PC-9 (cell line): Measurements from ENCODE around the gene THAP12. TPM values are rescaled to one million over a fixed set of nuclear protein-coding genes. Genes with fewer than 3 reads are reported as not detected.

Experiments used
- BruUV-seq: library from RNA; stranded (reverse); fragments of 400-500 nt; replicated peaks from 2 replicates; lab custom pipeline; 2021; lab: Mats Ljungman, UMichigan
- CTCF ChIA-PET: fragments of 300-600 bp; sonication (Branson Sonifier 250); formaldehyde crosslinking; loops from one replicate; lab custom pipeline; 2022; ENCODE audit warnings: antibody characterized with exemption; lab: Charles Lee
- POLR2A ChIA-PET: fragments of 300-600 bp; sonication (Branson Sonifier 250); formaldehyde crosslinking; loops from one replicate; lab custom pipeline; 2022; ENCODE audit warnings: antibody characterized with exemption; ENCODE audit not compliant: unreplicated experiment; lab: Charles Lee
- DNase-seq, 2 experiments: peaks; one replicate each; pipeline versions ENCODE4 v3.0.0 to v3.0.0-alpha.2; 2015 to 2022; ENCODE audit warnings: mixed read lengths in 1 of 2
- H2AFZ ChIP-seq: fragments of 200-600 bp; sonication (generic); 2 replicates; pipeline ENCODE4 v1.8.1; 2017; ENCODE audit warnings: antibody characterized with exemption
- H3F3A ChIP-seq: fragments of 200-600 bp; sonication (generic); 2 replicates; pipeline ENCODE4 v1.8.1; 2017; ENCODE audit warnings: antibody characterized with exemption, mild to moderate bottlenecking, low read depth; ENCODE audit not compliant: insufficient read depth
- H3K27ac ChIP-seq: fragments of 200-600 bp; sonication (generic); 2 replicates; pipeline ENCODE4 v1.6.1; 2016; ENCODE audit warnings: mixed run types
- H3K27me3 ChIP-seq: fragments of 200-600 bp; sonication (generic); 2 replicates; pipeline ENCODE4 v1.6.1; 2016; ENCODE audit warnings: low read depth, mixed run types; ENCODE audit not compliant: insufficient read depth
- H3K36me3 ChIP-seq: fragments of 200-600 bp; sonication (generic); 2 replicates; pipeline ENCODE4 v1.6.1; 2016; ENCODE audit warnings: low read depth, mixed run types
- H3K4me1 ChIP-seq: fragments of 200-600 bp; sonication (generic); replicated peaks from 2 replicates; pipeline ENCODE4 v1.6.1; 2016; ENCODE audit warnings: mixed run types; ENCODE audit not compliant: insufficient read depth
- H3K4me2 ChIP-seq: fragments of 200-600 bp; sonication (generic); 2 replicates; pipeline ENCODE4 v1.6.1; 2017; ENCODE audit warnings: mixed run types
- H3K4me3 ChIP-seq: fragments of 200-600 bp; sonication (generic); 2 replicates; pipeline ENCODE4 v1.6.1; 2016; ENCODE audit warnings: mixed run types
- H3K79me2 ChIP-seq: fragments of 200-600 bp; sonication (generic); 2 replicates; pipeline ENCODE4 v1.6.1; 2017; ENCODE audit warnings: low read depth, mixed run types
- H3K9me2 ChIP-seq: fragments of 200-600 bp; sonication (generic); 2 replicates; pipeline ENCODE4 v1.8.1; 2017; ENCODE audit warnings: mild to moderate bottlenecking; ENCODE audit not compliant: insufficient read depth
- H3K9me3 ChIP-seq: fragments of 200-600 bp; sonication (generic); 2 replicates; pipeline ENCODE4 v1.8.1; 2016; ENCODE audit warnings: low read depth; ENCODE audit not compliant: insufficient read depth
- H4K20me1 ChIP-seq: fragments of 200-600 bp; sonication (generic); 2 replicates; pipeline ENCODE4 v1.8.1; 2017; ENCODE audit not compliant: insufficient read depth
- CTCF ChIP-seq: fragments of 200-600 bp; sonication (generic); conservative IDR thresholded peaks from 2 replicates; pipeline ENCODE4 v1.6.1; 2017; ENCODE audit warnings: mixed run types, antibody characterized with exemption, mild to moderate bottlenecking, moderate library complexity
- EZH2 ChIP-seq: fragments of 200-600 bp; sonication (generic); IDR thresholded peaks from 2 replicates; pipeline ENCODE4 v1.8.0; 2017; ENCODE audit warnings: antibody characterized with exemption, low read depth
- intact Hi-C: fragments of 100-400 bp; cut with micrococcal nuclease; formaldehyde crosslinking; loops from one replicate; pipeline ENCODE4 v1.10.0; 2022; ENCODE audit not compliant: unreplicated experiment
- total RNA-seq: library from RNA; stranded (reverse); gene quantifications from 2 replicates; pipeline ENCODE4 v1.2.3, GENCODE V29; 2021

Gene THAP12
- total RNA-seq, 1 experiment from 2014 or later, result 52.3 TPM

- H3K9me2 ChIP-seq, result no peaks in the 10 kb centered on the region
- H3K4me1 ChIP-seq, result no peaks in the 10 kb centered on the region
- no peaks in the 10 kb centered on the region for H3K9me3 ChIP-seq
- BruUV-seq, result no TSS peak
- ChIA-PET CTCF (no interaction called here), POLR2A (no interaction called here)
- H3K4me2 ChIP-seq, result no peak overlapping the region
- no peaks in the 10 kb centered on the region; the same call in 1 of the 2 replicates for H3K27me3 ChIP-seq
- H3K79me2 ChIP-seq, result no peaks in the 10 kb centered on the region
- H3K27ac ChIP-seq, result no peak overlapping the region
- H4K20me1 ChIP-seq, result no peaks in the 10 kb centered on the region
- H3F3A ChIP-seq, result no peaks in the 10 kb centered on the region
- no peak for TF ChIP-seq CTCF
- no peak for TF ChIP-seq EZH2
- no peaks in the 10 kb centered on the region for H3K36me3 ChIP-seq
- intact Hi-C loops, result no loop called here
- no peak overlapping the region for H2AFZ ChIP-seq
- H3K4me3 ChIP-seq, result no peak overlapping the region
- no peak for DNase-seq
These were observed 44.0 kb upstream of the THAP12 start for GRCh38 chr11:76424891-76425290.

DNA sequence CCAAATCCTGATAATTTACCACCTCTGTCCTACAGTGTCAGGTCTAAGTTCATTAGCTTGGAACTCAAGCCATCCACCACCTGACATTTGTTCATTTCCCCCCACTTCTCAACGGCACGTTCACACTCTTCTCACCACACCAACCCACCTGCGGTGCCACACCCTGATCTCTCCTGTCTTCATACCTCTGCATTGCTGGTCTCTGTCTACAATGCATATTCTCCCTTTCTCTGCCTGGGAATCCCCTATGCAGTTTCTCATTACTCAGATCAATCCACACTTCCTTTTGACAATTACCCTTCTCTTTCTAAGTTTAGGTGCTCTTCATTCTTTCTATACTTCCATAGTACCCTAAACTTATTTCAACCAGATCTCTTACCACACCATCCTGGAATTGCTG, 43.4 kb upstream of the THAP12 start:
- POLR2A ChIA-PET, result no interaction called here

DNA sequence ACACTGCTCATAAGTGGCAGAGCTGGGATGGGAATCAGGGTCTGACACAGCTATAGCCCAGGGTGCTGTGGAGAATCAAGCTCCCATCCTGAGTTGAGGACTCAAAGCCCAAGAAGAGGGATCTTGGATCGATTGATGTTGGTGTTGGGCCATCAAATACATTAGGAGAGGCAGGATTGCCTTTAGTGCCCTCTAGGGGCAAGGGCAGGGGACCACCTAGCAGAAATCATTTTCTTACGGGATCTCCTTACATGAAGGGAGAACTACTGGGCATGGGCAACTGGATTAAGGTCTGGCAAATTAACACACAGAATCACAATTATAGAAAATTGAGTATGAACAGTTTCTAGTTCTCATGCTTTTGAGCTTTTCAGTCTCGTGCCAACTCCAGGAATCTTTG, 39.0 kb upstream of the THAP12 start:
- no peaks in the 10 kb centered on the region for H4K20me1 ChIP-seq
- ChIA-PET POLR2A (no interaction called here), CTCF (no interaction called here)
- H3K27ac ChIP-seq, result no peak overlapping the region
- no peaks in the 10 kb centered on the region for H3K9me2 ChIP-seq
- H3K36me3 ChIP-seq, result no peaks in the 10 kb centered on the region
- H3K9me3 ChIP-seq, result no peaks in the 10 kb centered on the region
- H3K4me2 ChIP-seq, result no peak overlapping the region
- H3F3A ChIP-seq, result no peaks in the 10 kb centered on the region
- no peak overlapping the region for H3K4me3 ChIP-seq
- TF ChIP-seq EZH2, result no peak
- peak; percentile 44; the same call in 1 of the 2 replicates for TF ChIP-seq CTCF
- H2AFZ ChIP-seq, result no peak overlapping the region
- no peaks in the 10 kb centered on the region for H3K4me1 ChIP-seq
- DNase-seq, result no peak
- BruUV-seq, result no TSS peak
- no peaks in the 10 kb centered on the region for H3K79me2 ChIP-seq
- intact Hi-C loops, result no loop called here
- no peaks in the 10 kb centered on the region for H3K27me3 ChIP-seq

More for the DNA sequence above, 43.4 kb upstream of the THAP12 start:
- Histone ChIP-seq H3K4me2 (no peak overlapping the region), H3K27me3 (no peaks in the 10 kb centered on the region; the same call in 1 of the 2 replicates), H3K27ac (no peak overlapping the region), H3F3A (no peaks in the 10 kb centered on the region), H3K9me3 (no peaks in the 10 kb centered on the region), H3K4me3 (no peak overlapping the region), H3K4me1 (no peaks in the 10 kb centered on the region), H4K20me1 (no peaks in the 10 kb centered on the region), H2AFZ (no peak overlapping the region), H3K36me3 (no peaks in the 10 kb centered on the region), H3K79me2 (no peaks in the 10 kb centered on the region), H3K9me2 (no peaks in the 10 kb centered on the region)
- CTCF ChIA-PET, result no interaction called here
- intact Hi-C loops, result no loop called here
- DNase-seq, result no peak
- BruUV-seq, result no TSS peak
- TF ChIP-seq EZH2 (no peak), CTCF (no peak)
